HepG2 (cell line): ENCODE measurements around the gene CHKB. TPM values are rescaled to one million over a fixed set of nuclear protein-coding genes. Genes with fewer than 3 reads are reported as not detected.

Source experiments
- BCL6 ChIP-seq: IDR thresholded peaks from 2 replicates; pipeline ENCODE4 v1.6.1; 2016; ENCODE audit warnings: missing genetic modification reagents, missing compliant biosample characterization
- CC2D1A ChIP-seq: sonication (generic); formaldehyde crosslinking; IDR thresholded peaks from 2 replicates; pipeline ENCODE4 v1.8.1; 2023; ENCODE audit warnings: mild to moderate bottlenecking, missing genetic modification reagents
- KAT8 ChIP-seq: IDR thresholded peaks from 2 replicates; pipeline ENCODE4 v1.6.1; 2016; ENCODE audit warnings: missing genetic modification reagents, missing compliant biosample characterization
- KDM5B ChIP-seq: sonication (generic); formaldehyde crosslinking; IDR thresholded peaks from 2 replicates; pipeline ENCODE4 v1.4.0; 2020; ENCODE audit warnings: missing genetic modification reagents, mild to moderate bottlenecking, borderline replicate concordance
- MTF2 ChIP-seq: sonication (generic); formaldehyde crosslinking; IDR thresholded peaks from 2 replicates; pipeline ENCODE4 v1.5.0; 2020; ENCODE audit warnings: missing genetic modification reagents, borderline replicate concordance
- MXI1 ChIP-seq: IDR thresholded peaks from 3 replicates; pipeline ENCODE4 v1.6.1; 2012; ENCODE audit warnings: low read depth, low read length, inconsistent platforms, borderline replicate concordance
- NFRKB ChIP-seq: fragments of 450-650 bp; IDR thresholded peaks from 2 replicates; pipeline ENCODE4 v1.6.1; 2017
- NKX3-1 ChIP-seq: sonication (generic); formaldehyde crosslinking; IDR thresholded peaks from 2 replicates; pipeline ENCODE4 v1.5.0; 2020; ENCODE audit warnings: missing genetic modification reagents
- POLR2G ChIP-seq: fragments of 200-400 bp; formaldehyde crosslinking; IDR thresholded peaks from 2 replicates; pipeline ENCODE4 v1.6.1; 2018; ENCODE audit warnings: mild to moderate bottlenecking, low read depth, low read length, moderate library complexity
- STAG1 ChIP-seq: sonication (generic); formaldehyde crosslinking; IDR thresholded peaks from 2 replicates; pipeline ENCODE4 v1.4.0; 2020; ENCODE audit warnings: missing genetic modification reagents
- ZFP41 ChIP-seq: sonication (generic); formaldehyde crosslinking; IDR thresholded peaks from 2 replicates; pipeline ENCODE4 v1.4.0; 2020; ENCODE audit warnings: mild to moderate bottlenecking, missing genetic modification reagents, borderline replicate concordance
- ZFY ChIP-seq: sonication (generic); formaldehyde crosslinking; IDR thresholded peaks from 2 replicates; pipeline ENCODE4 v1.4.0; 2020; ENCODE audit warnings: missing genetic modification reagents
- ZFYVE20 ChIP-seq: sonication (generic); formaldehyde crosslinking; IDR thresholded peaks from 2 replicates; pipeline ENCODE4 v1.8.0; 2023; ENCODE audit warnings: low read depth, mild to moderate bottlenecking, moderate library complexity, missing genetic modification reagents, borderline replicate concordance
- ZNF20 ChIP-seq: sonication (generic); formaldehyde crosslinking; IDR thresholded peaks from 2 replicates; pipeline ENCODE4 v1.4.0; 2020; ENCODE audit warnings: mild to moderate bottlenecking, moderate library complexity, missing genetic modification reagents
- ZNF552 ChIP-seq: sonication (generic); formaldehyde crosslinking; IDR thresholded peaks from 2 replicates; pipeline ENCODE4 v1.9.0; 2022; ENCODE audit warnings: missing genetic modification reagents, mild to moderate bottlenecking, borderline replicate concordance
- polyA plus RNA-seq, 8 experiments: library from polyadenylated mRNA; depleted of rRNA in 3 of 8; stranded (reverse) in 7 of 8; unstranded in 1 of 8; fragments of >200 nt; fragmentation: Illumina TruSeq in 4 of 8; extraction: Trizol in 4 of 8; gene quantifications; 2 replicates each; pipeline versions ENCODE4 v1.2.1 to v1.2.3, GENCODE V29; 2011 to 2016; ENCODE audit warnings: low read depth in 4 of 8, missing spikeins in 1 of 8, mixed read lengths in 1 of 8; ENCODE audit not compliant: insufficient read depth in 1 of 8
- total RNA-seq, 5 experiments: library from RNA; depleted of rRNA; stranded (reverse); fragments of >200 nt; fragmentation: Illumina TruSeq; extraction: Trizol; gene quantifications; 2 replicates each; pipeline ENCODE4 v1.2.3, GENCODE V29; 2016; ENCODE audit warnings: low read depth in 1 of 5
- TF ChIP-seq, protein P1 (sequence below): IDR thresholded peaks from 2 replicates; pipeline ENCODE4 v1.6.1; 2016
- TF ChIP-seq, protein P2 (sequence below): sonication (generic); formaldehyde crosslinking; IDR thresholded peaks from 2 replicates; pipeline ENCODE4 v1.4.0; 2020; ENCODE audit warnings: missing genetic modification reagents, borderline replicate concordance
- TF ChIP-seq, protein P3 (sequence below): sonication (generic); formaldehyde crosslinking; IDR thresholded peaks from 2 replicates; pipeline ENCODE4 v1.5.0; 2020; ENCODE audit warnings: mild to moderate bottlenecking, missing genetic modification reagents, moderate library complexity
- TF ChIP-seq, protein P4 (sequence below): sonication (generic); formaldehyde crosslinking; IDR thresholded peaks from 2 replicates; pipeline ENCODE4 v1.4.0; 2020; ENCODE audit warnings: missing genetic modification reagents; ENCODE audit errors: not compliant biosample characterization

CHKB gene
- total and polyA plus RNA-seq, 2 of the 13 experiments (the other 11 are each of a cell fraction or from before 2014, with no cell fraction given) = 24.5 to 42.7 TPM

DNA sequence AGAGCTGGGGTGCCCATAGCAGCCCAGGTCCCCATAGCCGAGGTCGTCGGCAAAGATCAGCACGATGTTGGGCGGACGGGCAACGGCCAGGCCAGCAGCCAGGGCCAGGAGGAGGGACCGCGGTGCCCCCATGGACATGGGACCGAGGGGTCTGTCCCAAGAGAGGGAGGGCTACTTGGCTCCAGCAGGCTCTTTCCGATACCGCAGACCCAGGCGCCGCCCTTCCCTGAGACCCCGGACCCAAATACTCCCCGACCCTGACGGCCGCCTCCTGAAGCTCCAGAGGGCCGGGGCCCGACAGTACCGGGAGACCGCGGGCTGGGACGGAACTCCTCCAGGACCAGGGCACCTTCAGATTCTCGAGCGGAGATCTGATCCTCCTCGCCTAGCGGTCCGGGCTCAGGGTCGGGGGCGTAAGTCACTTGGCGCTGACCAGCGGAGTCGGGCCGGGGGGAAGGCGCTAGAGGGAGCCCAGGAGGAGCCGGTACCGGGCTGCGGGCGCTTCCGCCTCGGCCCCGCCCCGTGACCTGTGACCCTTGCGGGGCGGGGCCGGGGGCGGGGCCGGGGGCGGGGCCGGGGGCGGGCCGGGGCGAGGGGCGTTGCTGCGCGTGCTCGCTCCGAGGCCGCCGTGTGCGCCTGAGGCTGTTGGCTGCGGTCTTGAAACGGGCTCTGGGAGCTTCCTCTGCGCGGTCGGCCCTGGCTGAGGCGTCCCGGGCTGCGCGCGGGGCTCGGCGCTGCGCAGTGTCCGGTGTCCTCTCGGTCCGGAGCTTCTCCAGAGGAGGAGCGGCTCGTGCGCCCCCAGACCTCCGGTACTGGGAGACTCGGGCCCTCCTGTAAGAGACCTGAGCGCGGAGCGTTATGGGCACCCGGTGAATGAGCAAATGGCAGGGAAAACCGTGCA, 45.2 kb upstream of the CHKB start, which contains the start of gene ARSA (continued):
- TF ChIP-seq, protein P1, sequence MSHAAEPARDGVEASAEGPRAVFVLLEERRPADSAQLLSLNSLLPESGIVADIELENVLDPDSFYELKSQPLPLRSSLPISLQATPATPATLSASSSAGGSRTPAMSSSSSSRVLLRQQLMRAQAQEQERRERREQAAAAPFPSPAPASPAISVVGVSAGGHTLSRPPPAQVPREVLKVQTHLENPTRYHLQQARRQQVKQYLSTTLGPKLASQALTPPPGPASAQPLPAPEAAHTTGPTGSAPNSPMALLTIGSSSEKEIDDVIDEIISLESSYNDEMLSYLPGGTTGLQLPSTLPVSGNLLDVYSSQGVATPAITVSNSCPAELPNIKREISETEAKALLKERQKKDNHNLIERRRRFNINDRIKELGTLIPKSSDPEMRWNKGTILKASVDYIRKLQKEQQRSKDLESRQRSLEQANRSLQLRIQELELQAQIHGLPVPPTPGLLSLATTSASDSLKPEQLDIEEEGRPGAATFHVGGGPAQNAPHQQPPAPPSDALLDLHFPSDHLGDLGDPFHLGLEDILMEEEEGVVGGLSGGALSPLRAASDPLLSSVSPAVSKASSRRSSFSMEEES (CRISPR knock-in tag) = no peak
- TF ChIP-seq, protein P2, sequence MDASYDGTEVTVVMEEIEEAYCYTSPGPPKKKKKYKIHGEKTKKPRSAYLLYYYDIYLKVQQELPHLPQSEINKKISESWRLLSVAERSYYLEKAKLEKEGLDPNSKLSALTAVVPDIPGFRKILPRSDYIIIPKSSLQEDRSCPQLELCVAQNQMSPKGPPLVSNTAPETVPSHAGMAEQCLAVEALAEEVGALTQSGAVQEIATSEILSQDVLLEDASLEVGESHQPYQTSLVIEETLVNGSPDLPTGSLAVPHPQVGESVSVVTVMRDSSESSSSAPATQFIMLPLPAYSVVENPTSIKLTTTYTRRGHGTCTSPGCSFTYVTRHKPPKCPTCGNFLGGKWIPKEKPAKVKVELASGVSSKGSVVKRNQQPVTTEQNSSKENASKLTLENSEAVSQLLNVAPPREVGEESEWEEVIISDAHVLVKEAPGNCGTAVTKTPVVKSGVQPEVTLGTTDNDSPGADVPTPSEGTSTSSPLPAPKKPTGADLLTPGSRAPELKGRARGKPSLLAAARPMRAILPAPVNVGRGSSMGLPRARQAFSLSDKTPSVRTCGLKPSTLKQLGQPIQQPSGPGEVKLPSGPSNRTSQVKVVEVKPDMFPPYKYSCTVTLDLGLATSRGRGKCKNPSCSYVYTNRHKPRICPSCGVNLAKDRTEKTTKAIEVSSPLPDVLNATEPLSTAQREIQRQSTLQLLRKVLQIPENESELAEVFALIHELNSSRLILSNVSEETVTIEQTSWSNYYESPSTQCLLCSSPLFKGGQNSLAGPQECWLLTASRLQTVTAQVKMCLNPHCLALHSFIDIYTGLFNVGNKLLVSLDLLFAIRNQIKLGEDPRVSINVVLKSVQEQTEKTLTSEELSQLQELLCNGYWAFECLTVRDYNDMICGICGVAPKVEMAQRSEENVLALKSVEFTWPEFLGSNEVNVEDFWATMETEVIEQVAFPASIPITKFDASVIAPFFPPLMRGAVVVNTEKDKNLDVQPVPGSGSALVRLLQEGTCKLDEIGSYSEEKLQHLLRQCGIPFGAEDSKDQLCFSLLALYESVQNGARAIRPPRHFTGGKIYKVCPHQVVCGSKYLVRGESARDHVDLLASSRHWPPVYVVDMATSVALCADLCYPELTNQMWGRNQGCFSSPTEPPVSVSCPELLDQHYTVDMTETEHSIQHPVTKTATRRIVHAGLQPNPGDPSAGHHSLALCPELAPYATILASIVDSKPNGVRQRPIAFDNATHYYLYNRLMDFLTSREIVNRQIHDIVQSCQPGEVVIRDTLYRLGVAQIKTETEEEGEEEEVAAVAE (CRISPR knock-in tag) = no peak
- TF ChIP-seq ZNF552 = 0 out of 2 replicates have a peak, but pooled peaks have one; percentile 76
- TF ChIP-seq BCL6 (CRISPR knock-in tag) = 0 out of 2 replicates have a peak, but pooled peaks have one; percentile 12
- TF ChIP-seq STAG1 = peak; percentile 60
- TF ChIP-seq POLR2G = peak; percentile 82
- TF ChIP-seq KDM5B = peak; percentile 25; the same call in 1 of the 2 replicates
- TF ChIP-seq MXI1 = peak; percentile 61; the same call in 1 of the 3 replicates
- no peak for TF ChIP-seq ZNF20 (CRISPR knock-in tag)
- TF ChIP-seq NFRKB = no peak
- peak; percentile 67 for TF ChIP-seq ZFY (CRISPR knock-in tag)
- TF ChIP-seq ZFP41 (CRISPR knock-in tag) = no peak
- TF ChIP-seq MTF2 (CRISPR knock-in tag) = peak; percentile 66; the same call in 1 of the 2 replicates
- TF ChIP-seq ZFYVE20 (CRISPR knock-in tag) = 0 out of 2 replicates have a peak, but pooled peaks have one; percentile 24
- peak; percentile 38; the same call in 1 of the 2 replicates for TF ChIP-seq NKX3-1 (CRISPR knock-in tag)
- TF ChIP-seq CC2D1A (CRISPR knock-in tag) = no peak
- TF ChIP-seq KAT8 (CRISPR knock-in tag) = 0 out of 2 replicates have a peak, but pooled peaks have one; percentile 44
- TF ChIP-seq, protein P3, sequence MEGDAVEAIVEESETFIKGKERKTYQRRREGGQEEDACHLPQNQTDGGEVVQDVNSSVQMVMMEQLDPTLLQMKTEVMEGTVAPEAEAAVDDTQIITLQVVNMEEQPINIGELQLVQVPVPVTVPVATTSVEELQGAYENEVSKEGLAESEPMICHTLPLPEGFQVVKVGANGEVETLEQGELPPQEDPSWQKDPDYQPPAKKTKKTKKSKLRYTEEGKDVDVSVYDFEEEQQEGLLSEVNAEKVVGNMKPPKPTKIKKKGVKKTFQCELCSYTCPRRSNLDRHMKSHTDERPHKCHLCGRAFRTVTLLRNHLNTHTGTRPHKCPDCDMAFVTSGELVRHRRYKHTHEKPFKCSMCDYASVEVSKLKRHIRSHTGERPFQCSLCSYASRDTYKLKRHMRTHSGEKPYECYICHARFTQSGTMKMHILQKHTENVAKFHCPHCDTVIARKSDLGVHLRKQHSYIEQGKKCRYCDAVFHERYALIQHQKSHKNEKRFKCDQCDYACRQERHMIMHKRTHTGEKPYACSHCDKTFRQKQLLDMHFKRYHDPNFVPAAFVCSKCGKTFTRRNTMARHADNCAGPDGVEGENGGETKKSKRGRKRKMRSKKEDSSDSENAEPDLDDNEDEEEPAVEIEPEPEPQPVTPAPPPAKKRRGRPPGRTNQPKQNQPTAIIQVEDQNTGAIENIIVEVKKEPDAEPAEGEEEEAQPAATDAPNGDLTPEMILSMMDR (CRISPR knock-in tag) = peak; percentile 81
- TF ChIP-seq, protein P4, sequence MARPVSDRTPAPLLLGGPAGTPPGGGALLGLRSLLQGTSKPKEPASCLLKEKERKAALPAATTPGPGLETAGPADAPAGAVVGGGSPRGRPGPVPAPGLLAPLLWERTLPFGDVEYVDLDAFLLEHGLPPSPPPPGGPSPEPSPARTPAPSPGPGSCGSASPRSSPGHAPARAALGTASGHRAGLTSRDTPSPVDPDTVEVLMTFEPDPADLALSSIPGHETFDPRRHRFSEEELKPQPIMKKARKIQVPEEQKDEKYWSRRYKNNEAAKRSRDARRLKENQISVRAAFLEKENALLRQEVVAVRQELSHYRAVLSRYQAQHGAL (CRISPR knock-in tag) = peak; percentile 12
